Liver (tissue), 9 donors: ENCODE data around the gene RNF222. TPM values are rescaled to one million over a fixed set of nuclear protein-coding genes. Genes with fewer than 3 reads are reported as not detected.

Experiments used
- DNase-seq: peaks from one replicate; pipeline ENCODE4 v3.0.0-alpha.2; 2017; ENCODE audit warnings: low spot score
- H3K27ac ChIP-seq, 2 donors: one replicate each; pipeline ENCODE4 v1.7.0; 2013; ENCODE audit warnings: inconsistent platforms in 2 of 2, low read length in 2 of 2, control low read depth in 1 of 2, low read depth in 1 of 2, mild to moderate bottlenecking in 1 of 2
- H3K27me3 ChIP-seq, 4 donors: one replicate each; pipeline versions ENCODE4 v1.6.1 to v1.7.0; 2013; ENCODE audit warnings: low read length in 3 of 4, inconsistent platforms in 1 of 4, mild to moderate bottlenecking in 1 of 4, moderate library complexity in 1 of 4; ENCODE audit not compliant: control insufficient read depth in 4 of 4, insufficient read depth in 4 of 4
- H3K36me3 ChIP-seq, 4 donors: one replicate each; pipeline versions ENCODE4 v1.6.1 to v1.7.0; 2013; ENCODE audit warnings: low read length in 3 of 4, mild to moderate bottlenecking in 3 of 4, low read depth in 1 of 4, moderate library complexity in 1 of 4; ENCODE audit not compliant: control insufficient read depth in 4 of 4, insufficient read depth in 3 of 4
- H3K4me1 ChIP-seq, 4 donors: one replicate each; pipeline versions ENCODE4 v1.6.1 to v1.7.0; 2013; ENCODE audit warnings: low read length in 3 of 4, mild to moderate bottlenecking in 3 of 4, moderate library complexity in 1 of 4; ENCODE audit not compliant: control insufficient read depth in 4 of 4, insufficient read depth in 4 of 4
- H3K4me3 ChIP-seq, 3 donors: one replicate each; pipeline versions ENCODE4 v1.6.1 to v1.7.0; 2013; ENCODE audit warnings: low read length in 3 of 3, control low read depth in 1 of 3, low read depth in 1 of 3, mild to moderate bottlenecking in 1 of 3
- H3K9ac ChIP-seq, 2 donors: one replicate each; pipeline ENCODE4 v1.7.0; 2013; ENCODE audit warnings: low read length in 2 of 2, mild to moderate bottlenecking in 2 of 2, moderate library complexity in 2 of 2, control low read depth in 1 of 2, low read depth in 1 of 2
- H3K9me3 ChIP-seq, 4 donors: one replicate each; pipeline versions ENCODE4 v1.6.1 to v1.7.0; 2013; ENCODE audit warnings: low read length in 3 of 4; ENCODE audit not compliant: control insufficient read depth in 4 of 4
- ATF3 ChIP-seq: IDR thresholded peaks from 2 replicates; pipeline ENCODE4 v1.6.1; 2016; ENCODE audit warnings: antibody characterized with exemption
- CTCF ChIP-seq: fragments of 150-350 bp; IDR thresholded peaks from 2 replicates; pipeline ENCODE4 v1.5.1; 2017; ENCODE audit warnings: improper control_type of control experiment, low read depth, low read length; ENCODE audit not compliant: missing input control
- EGR1 ChIP-seq, 2 donors: IDR thresholded peaks; 2 replicates each; pipeline ENCODE4 v1.6.1; 2016 to 2018; ENCODE audit warnings: antibody characterized with exemption in 2 of 2, low read depth in 2 of 2
- FOXA1 ChIP-seq: IDR thresholded peaks from 2 replicates; pipeline ENCODE4 v1.6.1; 2016; ENCODE audit warnings: antibody characterized with exemption
- FOXA2 ChIP-seq: IDR thresholded peaks from 2 replicates; pipeline ENCODE4 v1.6.1; 2016; ENCODE audit warnings: antibody characterized with exemption
- JUND ChIP-seq, 2 donors: IDR thresholded peaks; 2 replicates each; pipeline ENCODE4 v1.6.1; 2016; ENCODE audit warnings: antibody characterized with exemption in 2 of 2
- MAX ChIP-seq: IDR thresholded peaks from 2 replicates; pipeline ENCODE4 v1.6.1; 2016; ENCODE audit warnings: antibody characterized with exemption
- REST ChIP-seq: IDR thresholded peaks from 2 replicates; pipeline ENCODE4 v1.6.1; 2016; ENCODE audit warnings: antibody characterized with exemption, mild to moderate bottlenecking
- RXRA ChIP-seq, 2 donors: IDR thresholded peaks; 2 replicates each; pipeline ENCODE4 v1.6.1; 2017 to 2018; ENCODE audit warnings: antibody characterized with exemption in 2 of 2, mild to moderate bottlenecking in 1 of 2
- TAF1 ChIP-seq: conservative IDR thresholded peaks from 2 replicates; pipeline ENCODE4 v1.6.1; 2016; ENCODE audit warnings: antibody characterized with exemption, mild to moderate bottlenecking
- WGBS: extraction: QIAGEN DNeasy Blood & Tissue Kit; methylation state at CpG from one replicate; pipeline ENCODE4 v1.1.7; 2013; 5-methylcytosine and 5-hydroxymethylcytosine counted together
- polyA plus RNA-seq, 2 donors: library from polyadenylated mRNA; stranded (reverse) in 1 of 2; unstranded in 1 of 2; fragments of 200-250 nt in 1 of 2; fragments of >200 nt in 1 of 2; fragmentation: Nextera tagmentation in 1 of 2; extraction: Ambion mirVana in 1 of 2; gene quantifications; one replicate each; pipeline versions ENCODE4 v1.2.1 to v1.2.3, GENCODE V29; 2013 to 2015
- total RNA-seq, 2 donors: library from RNA; depleted of rRNA; stranded (reverse); fragments of >200 nt; gene quantifications; one replicate each; pipeline ENCODE4 v1.2.3, GENCODE V29; 2014
- TF ChIP-seq, protein P1 (sequence below): IDR thresholded peaks from 2 replicates; pipeline ENCODE4 v1.6.1; 2016; ENCODE audit warnings: antibody characterized with exemption
- donor health status: healthy.
- donor health status: healthy.
- donor health status: healthy.
- donor health status: healthy.
- donor health status: healthy.

The RNF222 gene
- total and polyA plus RNA-seq, 4 donors = not detected

- no peak for TF ChIP-seq RXRA (IDR thresholded peaks at IDR 0.05)
- TF ChIP-seq, protein P1, sequence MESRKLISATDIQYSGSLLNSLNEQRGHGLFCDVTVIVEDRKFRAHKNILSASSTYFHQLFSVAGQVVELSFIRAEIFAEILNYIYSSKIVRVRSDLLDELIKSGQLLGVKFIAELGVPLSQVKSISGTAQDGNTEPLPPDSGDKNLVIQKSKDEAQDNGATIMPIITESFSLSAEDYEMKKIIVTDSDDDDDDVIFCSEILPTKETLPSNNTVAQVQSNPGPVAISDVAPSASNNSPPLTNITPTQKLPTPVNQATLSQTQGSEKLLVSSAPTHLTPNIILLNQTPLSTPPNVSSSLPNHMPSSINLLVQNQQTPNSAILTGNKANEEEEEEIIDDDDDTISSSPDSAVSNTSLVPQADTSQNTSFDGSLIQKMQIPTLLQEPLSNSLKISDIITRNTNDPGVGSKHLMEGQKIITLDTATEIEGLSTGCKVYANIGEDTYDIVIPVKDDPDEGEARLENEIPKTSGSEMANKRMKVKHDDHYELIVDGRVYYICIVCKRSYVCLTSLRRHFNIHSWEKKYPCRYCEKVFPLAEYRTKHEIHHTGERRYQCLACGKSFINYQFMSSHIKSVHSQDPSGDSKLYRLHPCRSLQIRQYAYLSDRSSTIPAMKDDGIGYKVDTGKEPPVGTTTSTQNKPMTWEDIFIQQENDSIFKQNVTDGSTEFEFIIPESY = no peak
- no peak for TF ChIP-seq FOXA1
- no peak for TF ChIP-seq EGR1 (IDR thresholded peaks at IDR 0.05; ENCODE audit: low read depth in 2 of 2)
- no peak for TF ChIP-seq REST
- no peak for TF ChIP-seq TAF1
- TF ChIP-seq FOXA2 = no peak
- TF ChIP-seq ATF3 = no peak
- no peak for TF ChIP-seq MAX
- Histone ChIP-seq H3K4me3 (no peak overlapping the region), H3K36me3 (peaks cover 6 to 13% (median 10%) of the 10 kb centered on the region in 4 donors), H3K27me3 (no peaks in the 10 kb centered on the region), H3K4me1 (peaks cover 0 to 13% (median 11%) of the 10 kb centered on the region in 4 donors), H3K27ac (no peak overlapping the region), H3K9ac (no peak overlapping the region), H3K9me3 (no peaks in the 10 kb centered on the region)
- 83% methylated on average over 4 of the region's 4 CpGs for whole genome bisulfite sequencing
- no peak for DNase-seq
Measured at GRCh38 chr17:8371786-8372185, 25.8 kb downstream of the RNF222 start.

DNA sequence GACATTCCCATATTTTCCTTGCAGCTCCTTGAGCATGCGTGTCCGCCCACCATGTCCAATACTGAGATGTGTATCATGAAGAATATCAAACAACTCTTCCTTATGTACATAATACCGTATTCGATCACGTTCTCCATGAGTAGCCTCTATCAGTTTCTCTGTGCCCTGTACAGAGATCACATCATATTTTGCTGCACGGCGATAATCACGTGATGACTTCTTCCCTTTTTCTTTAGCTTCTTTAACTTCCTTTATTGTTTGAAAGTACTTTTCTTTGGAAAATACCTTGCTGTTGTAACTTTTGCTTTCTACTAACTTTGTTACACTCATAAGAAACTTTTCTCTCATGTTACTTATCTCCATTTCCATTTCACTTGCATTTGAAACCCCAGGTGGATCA is 27.7 kb downstream of the RNF222 start:
- TF ChIP-seq EGR1 (IDR thresholded peaks at IDR 0.05; ENCODE audit: low read depth in 2 of 2) (no peak), TAF1 (no peak), JUND (IDR thresholded peaks at IDR 0.05) (no peak), CTCF (no peak)
- TF ChIP-seq, protein P1 = no peak
- no peaks in the 10 kb centered on the region for H3K9me3 ChIP-seq
- H3K9ac ChIP-seq = no peak overlapping the region
- DNase-seq = no peak
- peaks cover 6 to 13% (median 10%) of the 10 kb centered on the region in 4 donors for H3K36me3 ChIP-seq
- no peaks in the 10 kb centered on the region for H3K27me3 ChIP-seq
- WGBS = 89% methylated on average over 8 of the region's 8 CpGs
- no peaks in the 10 kb centered on the region for H3K4me1 ChIP-seq
- no peak overlapping the region for H3K4me3 ChIP-seq
- H3K27ac ChIP-seq = no peak overlapping the region
